K562 (cell line): ENCODE data around the gene CREG2. TPM values are rescaled to one million over a fixed set of nuclear protein-coding genes. Genes with fewer than 3 reads are reported as not detected.

ENCODE experiments used
- ATAC-seq: fragments of 200-7000 bp; cut with Tn5 transposase; 3 replicates; pipeline ENCODE4 v1.9.1; 2020; ENCODE audit warnings: moderate library complexity
- BruUV-seq: library from RNA; stranded (reverse); fragments of 400-500 nt; replicated peaks from 2 replicates; lab custom pipeline; 2021; lab: Mats Ljungman, UMichigan
- CTCF ChIA-PET: fragments of 300-600 bp; formaldehyde crosslinking; extraction: SDS; loops from one replicate; lab custom pipeline; 2021; ENCODE audit warnings: low intra/inter-chr PET ratio; lab: Yijun Ruan, JAX
- POLR2A ChIA-PET: fragments of 300-600, 350-650 bp; sonication (Branson Sonifier 250); formaldehyde crosslinking; extraction: SDS; loops from one replicate; lab custom pipeline; 2021; ENCODE audit warnings: antibody characterized with exemption, inconsistent platforms; lab: Yijun Ruan, JAX
- DNase-seq, 4 experiments: peaks; one replicate each; pipeline versions ENCODE4 v3.0.0 to v3.0.0-alpha.2; 2011 to 2018; ENCODE audit warnings: low spot score in 3 of 4, mixed read lengths in 3 of 4; ENCODE audit errors: extremely low read depth in 1 of 4
- FAIRE-seq: peaks from 2 replicates; lab custom pipeline; 2011; peaks lifted over from hg19 to GRCh38; lab: Jason Lieb, UNC
- H2AFZ ChIP-seq: 2 replicates; pipeline ENCODE4 v1.6.0; 2011; ENCODE audit warnings: low read depth, low read length, control low read depth, inconsistent platforms
- H3K27ac ChIP-seq: fragments of 200-600 bp; 3 replicates; pipeline ENCODE4 v1.8.0; 2011; ENCODE audit warnings: low read depth, mild to moderate bottlenecking, control low read depth, inconsistent platforms, low read length, moderate library complexity, mixed read lengths; ENCODE audit errors: extremely low read depth
- H3K27me3 ChIP-seq, 2 experiments: fragments of 300-600 bp in 1 of 2; 2 replicates in 1 of 2; 3 replicates in 1 of 2; pipeline versions ENCODE4 v1.6.0 to v1.8.0; 2011; ENCODE audit warnings: inconsistent platforms in 2 of 2, low read length in 2 of 2, mild to moderate bottlenecking in 1 of 2, mixed read lengths in 1 of 2, moderate library complexity in 1 of 2; ENCODE audit not compliant: control insufficient read depth in 2 of 2, insufficient read depth in 2 of 2
- H3K36me3 ChIP-seq: fragments of 300-600 bp; 3 replicates; pipeline ENCODE4 v1.8.0; 2011; ENCODE audit warnings: mild to moderate bottlenecking, low read length, inconsistent platforms; ENCODE audit not compliant: control insufficient read depth, insufficient read depth
- H3K4me1 ChIP-seq, 2 experiments: fragments of 200-600 bp in 1 of 2; replicated peaks in 1 of 2; 2 replicates in 1 of 2; 3 replicates in 1 of 2; pipeline versions ENCODE4 v1.5.1 to v1.8.0; 2011; ENCODE audit warnings: inconsistent platforms in 2 of 2, low read length in 2 of 2, mild to moderate bottlenecking in 1 of 2, mixed read lengths in 1 of 2, moderate library complexity in 1 of 2; ENCODE audit not compliant: control insufficient read depth in 2 of 2, insufficient read depth in 2 of 2
- H3K4me2 ChIP-seq: 2 replicates; pipeline ENCODE4 v1.6.1; 2011; ENCODE audit warnings: low read length, control low read depth, inconsistent platforms, mixed read lengths; ENCODE audit not compliant: insufficient read depth
- H3K4me3 ChIP-seq: fragments of 200-600 bp; sonication (generic), shearing (Covaris generic); 2 replicates; pipeline ENCODE4 v1.5.1; 2016; ENCODE audit warnings: control low read depth, inconsistent platforms
- H3K79me2 ChIP-seq: fragments of 200-600 bp; 3 replicates; pipeline ENCODE4 v1.8.0; 2011; ENCODE audit warnings: low read length, inconsistent platforms; ENCODE audit not compliant: control insufficient read depth, insufficient read depth
- H3K9ac ChIP-seq, 2 experiments: 2 replicates each; pipeline versions ENCODE4 v1.6.0 to v1.6.1; 2011; ENCODE audit warnings: low read depth in 2 of 2, low read length in 2 of 2, control low read depth in 1 of 2, inconsistent platforms in 1 of 2, mild to moderate bottlenecking in 1 of 2, mixed read lengths in 1 of 2; ENCODE audit not compliant: insufficient read depth in 1 of 2
- H3K9me1 ChIP-seq: one replicate; pipeline ENCODE4 v1.6.0; 2011; ENCODE audit warnings: inconsistent platforms, mild to moderate bottlenecking, low read length, moderate library complexity; ENCODE audit not compliant: control insufficient read depth, insufficient read depth
- H3K9me3 ChIP-seq: replicated peaks from 2 replicates; pipeline ENCODE4 v1.5.1; 2011; ENCODE audit warnings: low read depth, low read length, inconsistent platforms; ENCODE audit not compliant: control insufficient read depth, insufficient read depth
- H4K20me1 ChIP-seq: replicated peaks from 2 replicates; pipeline ENCODE4 v1.6.1; 2011; ENCODE audit warnings: low read length, inconsistent platforms, mixed read lengths; ENCODE audit not compliant: control insufficient read depth, insufficient read depth
- CBFA2T3 ChIP-seq: fragments of 450-650 bp; IDR thresholded peaks from 2 replicates; pipeline ENCODE4 v1.6.1; 2017
- MEIS2 ChIP-seq: fragments of 450-650 bp; IDR thresholded peaks from 2 replicates; pipeline ENCODE4 v1.6.1; 2014; ENCODE audit warnings: mild to moderate bottlenecking; ENCODE audit not compliant: partially characterized antibody
- RBM17 ChIP-seq: fragments of 200-400 bp; formaldehyde crosslinking; IDR thresholded peaks from 2 replicates; pipeline ENCODE4 v1.6.1; 2017; ENCODE audit warnings: low read depth, mild to moderate bottlenecking, low read length, borderline replicate concordance
- RBM34 ChIP-seq: fragments of 200-400 bp; formaldehyde crosslinking; IDR thresholded peaks from 2 replicates; pipeline ENCODE4 v1.6.1; 2018; ENCODE audit warnings: low read length, borderline replicate concordance; ENCODE audit not compliant: insufficient read depth
- WGBS: fragments of 100-300 bp; shearing (Covaris generic); methylation state at CpG from one replicate; pipeline ENCODE4 v1.1.6; 2016; ENCODE audit warnings: low coverage, mixed read lengths; ENCODE audit not compliant: insufficient coverage; ENCODE audit errors: missing lambda C conversion rate; 5-methylcytosine and 5-hydroxymethylcytosine counted together
- in situ Hi-C: fragments of 300-500 bp; cut with MboI; formaldehyde crosslinking; loops from 4 replicates; pipeline ENCODE4 v1.15.0; 2018; ENCODE audit warnings: inconsistent platforms, mixed read lengths
- intact Hi-C: fragments of 100-400 bp; cut with micrococcal nuclease; formaldehyde crosslinking; loops from 2 replicates; pipeline ENCODE4 v1.14.2; 2022
- polyA plus RNA-seq, 8 experiments: library from polyadenylated mRNA; depleted of rRNA in 4 of 8; stranded (reverse) in 5 of 8; unstranded in 3 of 8; fragments of >200 nt; fragmentation: Nextera tagmentation in 2 of 8; fragmentation: Illumina TruSeq in 1 of 8; extraction: Ambion mirVana in 2 of 8; extraction: Trizol in 1 of 8; gene quantifications; 2 replicates each; pipeline versions ENCODE4 v1.2.1 to v1.2.3, GENCODE V29; 2011 to 2014; ENCODE audit warnings: inconsistent platforms in 1 of 8, missing spikeins in 1 of 8
- total RNA-seq, 7 experiments: library from RNA; depleted of rRNA in 6 of 7; stranded (reverse); fragments of >200 nt in 6 of 7; fragmentation: Illumina TruSeq in 2 of 7; extraction: Trizol in 2 of 7; gene quantifications; 2 replicates each; pipeline versions ENCODE4 v1.2.1 to v1.2.3, GENCODE V29; 2011 to 2021; ENCODE audit warnings: low replicate concordance in 1 of 7

The CREG2 gene
- total and polyA plus RNA-seq, 9 of the 15 experiments (the other 6 are each of a cell fraction or from before 2014, with no cell fraction given): not detected

DNA sequence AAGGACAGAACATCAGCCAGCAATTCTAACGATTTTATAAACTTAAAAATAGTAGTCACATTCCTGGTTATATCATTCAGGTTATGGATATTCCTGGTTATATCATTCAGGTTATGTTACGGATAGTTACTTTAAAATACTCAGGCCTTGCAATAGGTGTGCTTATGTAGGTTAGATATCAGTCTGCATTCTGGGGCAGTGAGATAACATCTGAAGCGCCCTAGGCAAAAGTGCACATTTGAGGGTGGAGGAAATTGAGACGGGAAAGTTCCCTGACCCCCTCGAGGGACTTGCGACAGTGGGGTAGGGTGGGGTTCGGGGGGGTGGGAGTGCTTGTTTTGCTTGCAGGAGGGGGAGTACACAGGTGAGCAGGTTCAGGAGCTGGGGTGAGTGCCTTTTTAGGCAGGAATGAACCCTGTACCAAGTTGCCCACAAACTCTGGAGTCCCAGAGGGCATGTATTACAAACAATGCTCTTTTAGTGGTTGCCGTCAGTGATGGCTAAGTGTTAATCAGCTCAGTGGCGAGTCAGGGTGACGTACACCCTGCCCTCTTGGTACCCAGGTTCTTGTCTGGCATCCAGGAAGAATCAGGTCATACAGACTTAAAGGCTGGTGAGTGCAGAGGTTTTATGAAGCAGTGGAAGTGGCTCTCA lies 31.8 kb downstream of the CREG2 start:
- ATAC-seq: no peak
- POLR2A ChIA-PET: no interaction called here
- no peak for FAIRE-seq
- no peak for DNase-seq
- H3K4me2 ChIP-seq: no peak overlapping the region
- no peaks in the 10 kb centered on the region for H3K9me1 ChIP-seq
- intact Hi-C loops (no loop called here), in situ Hi-C loops (no loop called here)
- no peaks in the 10 kb centered on the region for H3K79me2 ChIP-seq
- H3K4me1 ChIP-seq: peaks cover 0 to 4% of the 10 kb centered on the region in 2 experiments; a peak in 1 of 5 replicates
- BruUV-seq: no TSS peak
- WGBS: 0% methylated on average over 10 of the region's 10 CpGs
- H3K9ac ChIP-seq: no peak overlapping the region
- H3K9me3 ChIP-seq: no peaks in the 10 kb centered on the region
- no peak overlapping the region for H2AFZ ChIP-seq
- H3K27me3 ChIP-seq: peaks cover 12 to 37% of the 10 kb centered on the region in 2 experiments; a peak in 3 of 5 replicates
- H4K20me1 ChIP-seq: no peaks in the 10 kb centered on the region
- H3K36me3 ChIP-seq: no peaks in the 10 kb centered on the region
- no peak overlapping the region for H3K27ac ChIP-seq
- CTCF ChIA-PET: no interaction called here
- no peak overlapping the region for H3K4me3 ChIP-seq
- TF ChIP-seq RBM34 (no peak), CBFA2T3 (no peak), MEIS2 (no peak), RBM17 (no peak)
